SK-N-SH treated with all-trans-retinoic acid at 6 μM for 48 hours (cell line): ENCODE measurements around the gene EGR1.

Source experiments
- ATAC-seq: fragments of 200-7000 bp; cut with Tn5 transposase; 3 replicates; pipeline ENCODE4 v1.9.1; 2020; ENCODE audit warnings: mild to moderate bottlenecking, moderate library complexity
- ARNTL ChIP-seq: fragments of 450-650 bp; formaldehyde crosslinking; IDR thresholded peaks from 2 replicates; pipeline ENCODE4 v1.5.0; 2020; ENCODE audit warnings: low read depth, mild to moderate bottlenecking, moderate library complexity, borderline replicate concordance
- BACH2 ChIP-seq: fragments of 250-450 bp; sonication (Bioruptor Pico); IDR thresholded peaks from 2 replicates; pipeline ENCODE4 v1.9.0; 2021; ENCODE audit warnings: mild to moderate bottlenecking, borderline replicate concordance
- ESRRG ChIP-seq: fragments of 250-450 bp; sonication (Bioruptor Pico); IDR thresholded peaks from 2 replicates; pipeline ENCODE4 v1.6.1; 2021; ENCODE audit warnings: mild to moderate bottlenecking
- GLIS3 ChIP-seq: fragments of 250-450 bp; sonication (Bioruptor Pico); IDR thresholded peaks from 2 replicates; pipeline ENCODE4 v1.5.0; 2020; ENCODE audit warnings: mild to moderate bottlenecking, moderate library complexity
- ISL1 ChIP-seq: fragments of 250-450 bp; sonication (Bioruptor Pico); IDR thresholded peaks from 2 replicates; pipeline ENCODE4 v2.1.2; 2022; ENCODE audit warnings: mild to moderate bottlenecking, moderate library complexity
- OSR1 ChIP-seq: fragments of 250-450 bp; sonication (Bioruptor Pico); IDR thresholded peaks from 2 replicates; pipeline ENCODE4 v1.8.0; 2022; ENCODE audit warnings: moderate library complexity, mild to moderate bottlenecking, inconsistent platforms
- PATZ1 ChIP-seq: fragments of 250-450 bp; sonication (Bioruptor Pico); IDR thresholded peaks from 2 replicates; pipeline ENCODE4 v1.8.0; 2020; ENCODE audit warnings: mild to moderate bottlenecking, moderate library complexity, borderline replicate concordance
- POU6F1 ChIP-seq: fragments of 250-450 bp; sonication (Bioruptor Pico); IDR thresholded peaks from 2 replicates; pipeline ENCODE4 v1.8.0; 2021; ENCODE audit warnings: low read depth, mild to moderate bottlenecking, moderate library complexity, borderline replicate concordance
- PPARA ChIP-seq: fragments of 250-450 bp; sonication (Bioruptor Pico); IDR thresholded peaks from 2 replicates; pipeline ENCODE4 v1.5.0; 2020; ENCODE audit warnings: mild to moderate bottlenecking, borderline replicate concordance
- RARB ChIP-seq: fragments of 250-450 bp; sonication (Bioruptor Pico); IDR thresholded peaks from 2 replicates; pipeline ENCODE4 v1.8.0; 2021; ENCODE audit warnings: mild to moderate bottlenecking, moderate library complexity
- SNAI2 ChIP-seq: fragments of 250-450 bp; sonication (Bioruptor Pico); IDR thresholded peaks from 2 replicates; pipeline ENCODE4 v1.5.0; 2020; ENCODE audit warnings: mild to moderate bottlenecking, moderate library complexity
- TCF4 ChIP-seq: fragments of 250-450 bp; sonication (Bioruptor Pico); IDR thresholded peaks from 2 replicates; pipeline ENCODE4 v1.8.0; 2021; ENCODE audit warnings: mild to moderate bottlenecking, moderate library complexity, borderline replicate concordance
- TOX ChIP-seq: fragments of 250-450 bp; sonication (Bioruptor Pico); IDR thresholded peaks from 2 replicates; pipeline ENCODE4 v1.8.0; 2021; ENCODE audit warnings: mild to moderate bottlenecking, moderate library complexity, borderline replicate concordance
- ZC3H10 ChIP-seq: fragments of 250-450 bp; sonication (Bioruptor Pico); IDR thresholded peaks from 2 replicates; pipeline ENCODE4 v1.5.1; 2021; ENCODE audit warnings: mild to moderate bottlenecking, moderate library complexity
- ZFP3 ChIP-seq: fragments of 250-450 bp; sonication (Bioruptor Pico); IDR thresholded peaks from 2 replicates; pipeline ENCODE4 v1.5.0; 2020; ENCODE audit warnings: mild to moderate bottlenecking, moderate library complexity
- ZFP30 ChIP-seq: fragments of 450-650 bp; formaldehyde crosslinking; IDR thresholded peaks from 2 replicates; pipeline ENCODE4 v1.5.0; 2022; ENCODE audit warnings: mild to moderate bottlenecking, moderate library complexity
- ZNF565 ChIP-seq: fragments of 450-650 bp; formaldehyde crosslinking; conservative IDR thresholded peaks from 2 replicates; pipeline ENCODE4 v1.5.0; 2020; ENCODE audit warnings: low read depth, mild to moderate bottlenecking, moderate library complexity
- ZNF8 ChIP-seq: fragments of 450-650 bp; formaldehyde crosslinking; IDR thresholded peaks from 2 replicates; pipeline ENCODE4 v1.5.0; 2020; ENCODE audit warnings: mild to moderate bottlenecking, moderate library complexity
- TF ChIP-seq, protein P1 (sequence below): fragments of 250-450 bp; sonication (Bioruptor Pico); IDR thresholded peaks from 2 replicates; pipeline ENCODE4 v1.5.1; 2021; ENCODE audit warnings: mild to moderate bottlenecking, moderate library complexity
- TF ChIP-seq, protein P2 (sequence below): fragments of 250-450 bp; sonication (Bioruptor Pico); IDR thresholded peaks from 2 replicates; pipeline ENCODE4 v1.5.0; 2020; ENCODE audit warnings: mild to moderate bottlenecking, moderate library complexity
- TF ChIP-seq, protein P3 (sequence below): fragments of 250-450 bp; sonication (Bioruptor Pico); IDR thresholded peaks from 2 replicates; pipeline ENCODE4 v1.5.1; 2020; ENCODE audit warnings: low read depth, mild to moderate bottlenecking, moderate library complexity

EGR1 gene

GRCh38 chr5:138488481-138488945, 23.2 kb downstream of the EGR1 start:
- TF ChIP-seq ISL1 (CRISPR knock-in tag) (no peak), PPARA (CRISPR knock-in tag) (no peak), ZNF565 (CRISPR knock-in tag) (no peak), TOX (CRISPR knock-in tag) (no peak)
- ATAC-seq = no peak

DNA sequence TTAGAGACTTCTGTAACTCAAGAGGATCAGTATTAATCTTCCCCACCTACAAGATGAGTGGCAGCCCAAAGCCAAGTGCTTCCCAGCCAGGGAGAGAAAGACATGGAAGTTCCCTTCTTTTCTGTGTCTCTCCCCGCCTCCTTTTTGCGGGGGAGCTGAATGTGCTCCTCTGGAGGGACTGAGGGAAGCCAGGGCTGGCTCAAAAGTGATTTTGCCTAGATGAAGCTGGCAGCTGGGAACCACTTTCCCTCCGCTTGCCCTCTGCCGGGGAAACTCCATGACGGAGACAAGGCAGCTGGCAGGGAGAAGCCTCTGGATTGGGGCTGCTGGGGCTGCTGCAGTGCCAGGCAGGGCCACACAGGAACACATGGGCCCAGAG, 24.4 kb downstream of the EGR1 start:
- no peak for ATAC-seq
- TF ChIP-seq ZNF565 (CRISPR knock-in tag) (no peak), GLIS3 (CRISPR knock-in tag) (no peak), PATZ1 (CRISPR knock-in tag) (no peak), ISL1 (CRISPR knock-in tag) (no peak), PPARA (CRISPR knock-in tag) (no peak), ZFP3 (CRISPR knock-in tag) (no peak), RARB (no peak), ARNTL (CRISPR knock-in tag) (no peak), ESRRG (CRISPR knock-in tag) (no peak), ZC3H10 (CRISPR knock-in tag) (no peak), POU6F1 (CRISPR knock-in tag) (no peak), ZNF8 (CRISPR knock-in tag) (no peak), BACH2 (no peak), TCF4 (CRISPR knock-in tag) (no peak)
- TF ChIP-seq, protein P1, sequence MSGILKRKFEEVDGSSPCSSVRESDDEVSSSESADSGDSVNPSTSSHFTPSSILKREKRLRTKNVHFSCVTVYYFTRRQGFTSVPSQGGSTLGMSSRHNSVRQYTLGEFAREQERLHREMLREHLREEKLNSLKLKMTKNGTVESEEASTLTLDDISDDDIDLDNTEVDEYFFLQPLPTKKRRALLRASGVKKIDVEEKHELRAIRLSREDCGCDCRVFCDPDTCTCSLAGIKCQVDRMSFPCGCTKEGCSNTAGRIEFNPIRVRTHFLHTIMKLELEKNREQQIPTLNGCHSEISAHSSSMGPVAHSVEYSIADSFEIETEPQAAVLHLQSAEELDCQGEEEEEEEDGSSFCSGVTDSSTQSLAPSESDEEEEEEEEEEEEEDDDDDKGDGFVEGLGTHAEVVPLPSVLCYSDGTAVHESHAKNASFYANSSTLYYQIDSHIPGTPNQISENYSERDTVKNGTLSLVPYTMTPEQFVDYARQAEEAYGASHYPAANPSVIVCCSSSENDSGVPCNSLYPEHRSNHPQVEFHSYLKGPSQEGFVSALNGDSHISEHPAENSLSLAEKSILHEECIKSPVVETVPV (CRISPR knock-in tag) = no peak
- TF ChIP-seq, protein P2, sequence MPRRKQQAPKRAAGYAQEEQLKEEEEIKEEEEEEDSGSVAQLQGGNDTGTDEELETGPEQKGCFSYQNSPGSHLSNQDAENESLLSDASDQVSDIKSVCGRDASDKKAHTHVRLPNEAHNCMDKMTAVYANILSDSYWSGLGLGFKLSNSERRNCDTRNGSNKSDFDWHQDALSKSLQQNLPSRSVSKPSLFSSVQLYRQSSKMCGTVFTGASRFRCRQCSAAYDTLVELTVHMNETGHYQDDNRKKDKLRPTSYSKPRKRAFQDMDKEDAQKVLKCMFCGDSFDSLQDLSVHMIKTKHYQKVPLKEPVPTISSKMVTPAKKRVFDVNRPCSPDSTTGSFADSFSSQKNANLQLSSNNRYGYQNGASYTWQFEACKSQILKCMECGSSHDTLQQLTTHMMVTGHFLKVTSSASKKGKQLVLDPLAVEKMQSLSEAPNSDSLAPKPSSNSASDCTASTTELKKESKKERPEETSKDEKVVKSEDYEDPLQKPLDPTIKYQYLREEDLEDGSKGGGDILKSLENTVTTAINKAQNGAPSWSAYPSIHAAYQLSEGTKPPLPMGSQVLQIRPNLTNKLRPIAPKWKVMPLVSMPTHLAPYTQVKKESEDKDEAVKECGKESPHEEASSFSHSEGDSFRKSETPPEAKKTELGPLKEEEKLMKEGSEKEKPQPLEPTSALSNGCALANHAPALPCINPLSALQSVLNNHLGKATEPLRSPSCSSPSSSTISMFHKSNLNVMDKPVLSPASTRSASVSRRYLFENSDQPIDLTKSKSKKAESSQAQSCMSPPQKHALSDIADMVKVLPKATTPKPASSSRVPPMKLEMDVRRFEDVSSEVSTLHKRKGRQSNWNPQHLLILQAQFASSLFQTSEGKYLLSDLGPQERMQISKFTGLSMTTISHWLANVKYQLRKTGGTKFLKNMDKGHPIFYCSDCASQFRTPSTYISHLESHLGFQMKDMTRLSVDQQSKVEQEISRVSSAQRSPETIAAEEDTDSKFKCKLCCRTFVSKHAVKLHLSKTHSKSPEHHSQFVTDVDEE = no peak

DNA sequence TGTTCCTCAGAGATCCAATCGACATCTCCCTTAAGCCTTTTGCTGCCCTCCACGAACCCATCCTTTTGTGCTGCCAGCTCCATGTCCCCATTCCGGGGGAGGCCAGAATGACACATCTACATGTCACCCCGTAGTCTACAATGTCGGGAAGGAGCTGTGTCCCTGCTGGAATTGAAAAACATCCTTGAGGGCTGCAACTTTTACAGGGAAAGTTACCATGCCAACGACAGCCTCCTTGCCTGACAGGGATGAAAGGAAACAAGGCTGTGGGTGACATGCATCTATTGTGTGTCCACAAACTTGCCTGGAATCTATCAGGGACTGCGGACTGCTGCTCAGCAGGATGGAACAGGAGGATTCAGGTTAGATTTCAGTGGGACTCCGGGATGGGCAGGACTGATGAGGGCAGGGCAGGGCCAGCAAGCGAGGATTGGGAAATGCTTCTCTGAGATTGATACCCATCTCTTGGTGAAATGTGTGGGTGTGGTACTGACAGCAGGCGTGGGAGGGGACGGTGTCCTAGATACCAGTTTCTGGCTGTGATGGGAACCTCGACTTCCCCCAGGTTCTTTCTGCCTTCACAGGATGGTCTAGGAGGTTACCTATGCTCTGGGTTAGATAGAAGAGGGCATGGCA, 25.5 kb downstream of the EGR1 start:
- no peak for TF ChIP-seq SNAI2 (CRISPR knock-in tag)
- TF ChIP-seq ZNF8 (CRISPR knock-in tag) = no peak
- no peak for TF ChIP-seq GLIS3 (CRISPR knock-in tag)
- TF ChIP-seq OSR1 (CRISPR knock-in tag) = no peak
- no peak for TF ChIP-seq ARNTL (CRISPR knock-in tag)
- no peak for TF ChIP-seq ESRRG (CRISPR knock-in tag)
- TF ChIP-seq TOX (CRISPR knock-in tag) = no peak
- TF ChIP-seq BACH2 = no peak
- no peak for TF ChIP-seq PATZ1 (CRISPR knock-in tag)
- TF ChIP-seq RARB = no peak
- TF ChIP-seq, protein P3, sequence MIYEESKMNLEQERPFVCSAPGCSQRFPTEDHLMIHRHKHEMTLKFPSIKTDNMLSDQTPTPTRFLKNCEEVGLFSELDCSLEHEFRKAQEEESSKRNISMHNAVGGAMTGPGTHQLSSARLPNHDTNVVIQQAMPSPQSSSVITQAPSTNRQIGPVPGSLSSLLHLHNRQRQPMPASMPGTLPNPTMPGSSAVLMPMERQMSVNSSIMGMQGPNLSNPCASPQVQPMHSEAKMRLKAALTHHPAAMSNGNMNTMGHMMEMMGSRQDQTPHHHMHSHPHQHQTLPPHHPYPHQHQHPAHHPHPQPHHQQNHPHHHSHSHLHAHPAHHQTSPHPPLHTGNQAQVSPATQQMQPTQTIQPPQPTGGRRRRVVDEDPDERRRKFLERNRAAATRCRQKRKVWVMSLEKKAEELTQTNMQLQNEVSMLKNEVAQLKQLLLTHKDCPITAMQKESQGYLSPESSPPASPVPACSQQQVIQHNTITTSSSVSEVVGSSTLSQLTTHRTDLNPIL (CRISPR knock-in tag) = no peak
- no peak for TF ChIP-seq TCF4 (CRISPR knock-in tag)
- TF ChIP-seq, protein P2 = no peak
- no peak for TF ChIP-seq ZC3H10 (CRISPR knock-in tag)
- TF ChIP-seq ZFP30 (CRISPR knock-in tag) = no peak
- TF ChIP-seq ZNF565 (CRISPR knock-in tag) = no peak
- ATAC-seq = no peak
